SH-SY5Y (cell line): ENCODE data around the gene CXCR6.

Experiments
- GATA2 ChIP-seq: IDR thresholded peaks from 2 replicates; pipeline ENCODE4 v1.6.1; 2011; ENCODE audit warnings: mild to moderate bottlenecking, low read depth, low read length
- GATA3 ChIP-seq: IDR thresholded peaks from 2 replicates; pipeline ENCODE4 v1.6.1; 2011; ENCODE audit warnings: low read depth, mild to moderate bottlenecking, low read length, moderate library complexity

DNA sequence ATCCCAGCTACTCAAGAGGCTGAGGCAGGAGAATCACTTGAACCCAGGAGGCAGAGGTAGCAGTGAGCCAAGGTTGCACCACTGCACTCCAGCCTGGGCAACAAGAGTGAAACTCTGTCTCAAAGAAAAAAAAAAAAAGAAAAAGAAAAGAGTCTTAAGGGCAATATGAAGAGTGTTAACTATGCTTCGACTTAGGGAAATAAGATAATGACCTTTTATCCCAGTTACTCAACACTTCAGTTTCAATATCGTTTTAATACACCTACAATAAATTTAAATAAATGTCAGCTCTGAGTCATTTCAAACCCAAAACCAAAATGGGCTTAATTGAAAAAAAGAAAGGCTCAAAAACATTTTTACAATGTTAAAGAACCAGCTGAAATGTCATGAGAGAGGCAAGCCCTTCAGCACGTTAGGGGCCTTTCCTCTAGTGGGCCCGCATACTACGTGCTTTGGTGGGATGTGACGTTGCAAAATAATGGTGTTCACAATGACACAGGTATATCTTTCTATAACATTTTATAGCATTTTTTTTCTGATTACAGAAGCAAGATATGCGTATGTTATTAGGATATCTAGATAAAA is 37.1 kb downstream of the CXCR6 start:
- TF ChIP-seq GATA2 (no peak), GATA3 (no peak)
